Occipital lobe (tissue), 1 donor: ENCODE data around the gene PCYOX1L. TPM values are rescaled to one million over a fixed set of nuclear protein-coding genes. Genes with fewer than 3 reads are reported as not detected.

ENCODE experiments used
- total RNA-seq: library from RNA; depleted of rRNA; stranded (reverse); fragments of >200 nt; gene quantifications from one replicate; pipeline ENCODE4 v1.2.3, GENCODE V29; 2014

The PCYOX1L gene
- total RNA-seq, 1 donor from 2014 or later, result 11.9 TPM

Other genes with a start within 250 kb of the PCYOX1L start
- gene ABLIM3, start 216.6 kb upstream of the PCYOX1L start, total RNA-seq, result 5.8 TPM
- gene AFAP1L1, start 86.2 kb upstream of the PCYOX1L start, total RNA-seq, result 3.7 TPM
- gene GRPEL2, start 12.5 kb upstream of the PCYOX1L start, total RNA-seq, result 59.9 TPM
- not detected for gene IL17B, start 21.2 kb downstream of the PCYOX1L start, total RNA-seq
- 520 TPM for gene CSNK1A1, start 193.4 kb downstream of the PCYOX1L start, total RNA-seq
- gene ARHGEF37, start 223.5 kb downstream of the PCYOX1L start, total RNA-seq, result 1.4 TPM